CD14-positive monocyte (primary cell): ENCODE results near the gene ATP5IF1. TPM values are rescaled to one million over a fixed set of nuclear protein-coding genes. Genes with fewer than 3 reads are reported as not detected.

Experiments used
- DNase-seq, 3 donors: peaks; one replicate each; pipeline ENCODE4 v3.0.0-alpha.2; 2011 to 2022
- H2AFZ ChIP-seq: 2 replicates; pipeline ENCODE4 v1.6.0; 2012; ENCODE audit warnings: mild to moderate bottlenecking, low read depth, low read length, inconsistent platforms; ENCODE audit not compliant: insufficient read depth, poor library complexity, severe bottlenecking
- H3K27ac ChIP-seq, 2 donors: 1 replicate in 1 of 2; 2 replicates in 1 of 2; pipeline ENCODE4 v1.5.1; 2012 to 2013; ENCODE audit warnings: low read length in 2 of 2, control low read depth in 1 of 2, inconsistent platforms in 1 of 2, low read depth in 1 of 2, mild to moderate bottlenecking in 1 of 2
- H3K27me3 ChIP-seq, 2 donors: one replicate each; pipeline versions ENCODE4 v1.6.0 to v1.6.1; 2011 to 2013; ENCODE audit warnings: low read length in 2 of 2; ENCODE audit not compliant: control insufficient read depth in 2 of 2, insufficient read depth in 2 of 2
- H3K36me3 ChIP-seq, 2 donors: replicated peaks in 1 of 2; 1 replicate in 1 of 2; 2 replicates in 1 of 2; pipeline versions ENCODE4 v1.5.1 to v1.6.1; 2012 to 2013; ENCODE audit warnings: low read length in 2 of 2, control low read depth in 1 of 2, inconsistent platforms in 1 of 2, mild to moderate bottlenecking in 1 of 2; ENCODE audit not compliant: insufficient read depth in 2 of 2, control insufficient read depth in 1 of 2
- H3K4me1 ChIP-seq, 2 donors: 1 replicate in 1 of 2; 2 replicates in 1 of 2; pipeline versions ENCODE4 v1.5.1 to v1.6.1; 2012 to 2013; ENCODE audit warnings: low read length in 2 of 2, control low read depth in 1 of 2, inconsistent platforms in 1 of 2, mild to moderate bottlenecking in 1 of 2, moderate library complexity in 1 of 2; ENCODE audit not compliant: insufficient read depth in 2 of 2, control insufficient read depth in 1 of 2
- H3K4me2 ChIP-seq: replicated peaks from 2 replicates; pipeline ENCODE3; 2012; ENCODE audit warnings: low read length, moderate library complexity, mild to moderate bottlenecking; ENCODE audit not compliant: poor library complexity, severe bottlenecking; ENCODE audit errors: extremely low read depth
- H3K4me3 ChIP-seq, 3 experiments: fragments of 200-600 bp in 1 of 3; sonication (generic) in 1 of 3; replicated peaks in 1 of 3; 1 replicate in 2 of 3; 2 replicates in 1 of 3; pipeline ENCODE4 v1.5.1; 2011 to 2013; ENCODE audit warnings: low read length in 3 of 3, mild to moderate bottlenecking in 3 of 3, control low read depth in 2 of 3, low read depth in 2 of 3, inconsistent platforms in 1 of 3, moderate library complexity in 1 of 3
- H3K79me2 ChIP-seq: 2 replicates; pipeline ENCODE4 v1.6.0; 2012; ENCODE audit warnings: mild to moderate bottlenecking, control low read depth, inconsistent platforms, low read length, moderate library complexity; ENCODE audit not compliant: insufficient read depth
- H3K9ac ChIP-seq: 2 replicates; pipeline ENCODE4 v1.6.0; 2017; ENCODE audit warnings: low read length, mild to moderate bottlenecking; ENCODE audit not compliant: insufficient read depth, poor library complexity, severe bottlenecking
- H3K9me3 ChIP-seq, 2 donors: replicated peaks in 1 of 2; 1 replicate in 1 of 2; 2 replicates in 1 of 2; pipeline versions ENCODE4 v1.5.1 to v1.6.1; 2012 to 2013; ENCODE audit warnings: low read length in 2 of 2, control low read depth in 1 of 2; ENCODE audit not compliant: control insufficient read depth in 1 of 2, insufficient read depth in 1 of 2
- H4K20me1 ChIP-seq: 2 replicates; pipeline ENCODE4 v1.6.0; 2012; ENCODE audit warnings: mild to moderate bottlenecking, low read length, control low read depth, moderate library complexity; ENCODE audit not compliant: insufficient read depth
- H3K27ac Mint-ChIP-seq, 7 donors: one replicate each; pipeline ENCODE4 v1.8.0; 2020; ENCODE audit warnings: mild to moderate bottlenecking in 7 of 7, mixed read lengths in 7 of 7, moderate library complexity in 6 of 7, inconsistent platforms in 2 of 7
- H3K27me3 Mint-ChIP-seq, 3 donors: one replicate each; pipeline ENCODE4 v1.8.0; 2021 to 2022; ENCODE audit warnings: low read depth in 3 of 3, mild to moderate bottlenecking in 3 of 3, mixed read lengths in 3 of 3, moderate library complexity in 3 of 3, inconsistent platforms in 1 of 3
- H3K36me3 Mint-ChIP-seq, 2 donors: one replicate each; pipeline ENCODE4 v1.8.0; 2020; ENCODE audit warnings: mixed read lengths in 2 of 2, inconsistent platforms in 1 of 2, mild to moderate bottlenecking in 1 of 2
- H3K4me1 Mint-ChIP-seq: one replicate; pipeline ENCODE4 v1.8.0; 2020; ENCODE audit warnings: mild to moderate bottlenecking, mixed read lengths
- H3K4me3 Mint-ChIP-seq, 2 donors: one replicate each; pipeline ENCODE4 v1.8.0; 2020; ENCODE audit warnings: mild to moderate bottlenecking in 2 of 2, mixed read lengths in 2 of 2, moderate library complexity in 1 of 2
- H3K9me3 Mint-ChIP-seq, 7 donors: one replicate each; pipeline ENCODE4 v1.8.0; 2020 to 2022; ENCODE audit warnings: mixed read lengths in 7 of 7, mild to moderate bottlenecking in 6 of 7, moderate library complexity in 6 of 7, inconsistent platforms in 2 of 7
- CTCF ChIP-seq: fragments of 200-600 bp; IDR thresholded peaks from one replicate; pipeline ENCODE4 v1.8.0; 2022; ENCODE audit warnings: antibody characterized with exemption, mild to moderate bottlenecking
- WGBS: methylation state at CpG from one replicate; pipeline ENCODE4 v1.1.5; 2013; ENCODE audit warnings: missing lambda C conversion rate; ENCODE audit not compliant: insufficient coverage; 5-methylcytosine and 5-hydroxymethylcytosine counted together
- intact Hi-C, 2 donors: fragments of 100-400 bp; cut with micrococcal nuclease; formaldehyde crosslinking; loops; one replicate each; pipeline versions ENCODE4 v1.15.0 to v1.15.1; 2023
- polyA plus RNA-seq, 3 donors: library from polyadenylated mRNA; depleted of rRNA in 1 of 3; unstranded in 2 of 3; stranded (reverse) in 1 of 3; fragments of 300-500 nt in 2 of 3; fragments of >200 nt in 1 of 3; fragmentation: Illumina TruSeq in 2 of 3; gene quantifications; 1 replicate in 2 of 3; 2 replicates in 1 of 3; pipeline ENCODE4 v1.2.3, GENCODE V29; 2012 to 2021

Gene ATP5IF1
- polyA plus RNA-seq, 3 donors: 118 to 339 (median 296) TPM

GRCh38 chr1:28278763-28279162 lies 42.8 kb downstream of the ATP5IF1 start:
- Mint-ChIP-seq H3K36me3 (peaks cover 62 to 82% of the 10 kb centered on the region in 2 donors), H3K9me3 (no peaks in the 10 kb centered on the region), H3K27ac (peak overlapping the region in 1 of 7 donors; percentile 11), H3K4me1 (peaks cover 21% of the 10 kb centered on the region), H3K27me3 (peaks cover 0 to 4% (median 0%) of the 10 kb centered on the region in 3 donors), H3K4me3 (no peak overlapping the region)
- WGBS: 96% methylated on average over 3 of the region's 5 CpGs
- Histone ChIP-seq H3K9me3 (no peaks in the 10 kb centered on the region), H3K4me3 (no peak overlapping the region), H3K27me3 (no peaks in the 10 kb centered on the region), H3K4me2 (no peak overlapping the region), H3K27ac (no peak overlapping the region), H3K79me2 (no peaks in the 10 kb centered on the region), H2AFZ (no peak overlapping the region), H3K36me3 (peaks cover 31 to 71% of the 10 kb centered on the region in 2 donors), H4K20me1 (no peaks in the 10 kb centered on the region), H3K4me1 (peaks cover 19 to 26% of the 10 kb centered on the region in 2 donors), H3K9ac (no peak overlapping the region)
- no peak for TF ChIP-seq CTCF
- DNase-seq: no peak
- intact Hi-C loops: no loop called here

- Histone ChIP-seq H3K36me3 (peaks cover 25 to 61% of the 10 kb centered on the region in 2 donors), H3K9ac (no peak overlapping the region), H3K27me3 (no peaks in the 10 kb centered on the region), H2AFZ (no peak overlapping the region), H3K4me2 (no peak overlapping the region), H3K27ac (no peak overlapping the region), H3K79me2 (no peaks in the 10 kb centered on the region), H4K20me1 (no peaks in the 10 kb centered on the region), H3K9me3 (no peaks in the 10 kb centered on the region), H3K4me1 (peaks cover 19 to 26% of the 10 kb centered on the region in 2 donors), H3K4me3 (no peak overlapping the region)
- peaks cover 52 to 73% of the 10 kb centered on the region in 2 donors for H3K36me3 Mint-ChIP-seq
- no peaks in the 10 kb centered on the region for H3K9me3 Mint-ChIP-seq
- intact Hi-C loops: no loop called here
- H3K27ac Mint-ChIP-seq: peak overlapping the region in 2 of 7 donors; percentile 50 to 78
- H3K4me3 Mint-ChIP-seq: no peak overlapping the region
- no peak for TF ChIP-seq CTCF
- H3K4me1 Mint-ChIP-seq: peaks cover 23% of the 10 kb centered on the region
- DNase-seq: no peak
- peaks cover 0 to 4% (median 0%) of the 10 kb centered on the region in 3 donors for H3K27me3 Mint-ChIP-seq
- 100% methylated on average over 3 of the region's 7 CpGs for WGBS
Measured at GRCh38 chr1:28279721-28280120, 43.8 kb downstream of the ATP5IF1 start.
